GM12878 (cell line): ENCODE measurements around the gene CDK5R2.

Source experiments
- EZH2 ChIP-seq: IDR thresholded peaks from 2 replicates; pipeline ENCODE4 v1.6.1; 2012; ENCODE audit warnings: low read depth, mild to moderate bottlenecking, control low read depth, inconsistent platforms, low read length, borderline replicate concordance; ENCODE audit not compliant: control insufficient read depth
- NFYA ChIP-seq: IDR thresholded peaks from 2 replicates; pipeline ENCODE4 v1.6.1; 2011; ENCODE audit warnings: low read depth, mild to moderate bottlenecking, low read length, improper control_type of control experiment, borderline replicate concordance

DNA sequence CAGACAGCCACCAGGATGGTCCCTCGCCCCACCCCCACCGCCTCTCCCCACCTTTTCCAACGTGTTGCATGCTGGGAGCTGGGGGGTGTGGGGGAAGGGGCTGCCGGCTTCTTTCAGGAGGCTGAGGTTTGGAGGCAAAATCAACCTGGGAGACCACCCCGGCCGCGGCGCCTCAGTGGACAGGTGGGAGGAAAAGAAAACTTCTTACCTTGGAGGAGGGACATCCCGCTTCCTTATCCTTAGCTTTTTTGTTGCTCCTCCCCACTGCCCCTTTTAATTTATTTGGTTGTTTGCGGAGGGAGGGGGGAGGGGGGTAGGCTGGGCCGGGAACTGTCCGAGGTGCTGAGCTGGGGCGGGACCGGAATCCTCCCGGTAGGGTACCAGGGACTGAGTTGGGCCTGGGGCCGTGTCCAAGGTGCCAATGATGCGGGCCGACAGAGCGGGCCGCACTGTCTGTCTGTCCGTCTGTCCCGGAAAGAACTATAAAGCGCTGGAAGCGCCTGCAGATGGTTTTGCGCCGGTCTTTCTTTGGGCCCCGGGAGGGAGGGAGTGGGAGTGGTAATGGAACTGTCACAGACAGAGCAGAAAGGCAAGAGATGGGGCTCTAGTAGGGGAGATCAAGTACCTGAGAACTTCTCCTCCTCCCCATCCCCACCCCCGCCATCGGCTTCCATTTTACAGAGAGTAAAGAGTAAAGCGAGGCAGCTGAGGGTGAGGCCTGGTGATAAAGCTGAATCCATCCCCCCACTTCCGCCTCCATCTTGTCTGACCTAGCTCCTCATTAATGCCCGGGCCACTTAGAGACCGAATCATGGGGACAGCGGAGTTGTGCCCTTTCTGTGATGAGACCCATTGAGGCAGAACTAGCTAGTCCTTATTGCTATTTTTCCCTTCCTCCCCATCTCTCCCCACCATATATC lies 2.4 kb downstream of the CDK5R2 start:
- TF ChIP-seq NFYA = no peak
- TF ChIP-seq EZH2 = no peak
